HG02588 (cell line): Measurements from ENCODE around the gene CHST3.
"Not testable (repeated sequence)": the region's sequence is repeated elsewhere in the genome, so short reads cannot be mapped to it uniquely, and the experiment has no call there.

Experiments
- ATAC-seq: cut with Tn5 transposase; IDR thresholded peaks from one replicate; pipeline ENCODE4 v1.9.1; 2021; ENCODE audit warnings: mild to moderate bottlenecking, moderate library complexity; ENCODE audit not compliant: unreplicated experiment

CHST3 gene

GRCh38 chr10:71964098-71964742 is at the start of gene CHST3:
Gene CHST3 (plus strand): TSS chr10:71964395. CDS start chr10:72005843, 41,448 bp downstream.
- ATAC-seq, result no peak

- no peak for ATAC-seq
These were observed 47.4 kb upstream of the CHST3 start for GRCh38 chr10:71916827-71917226.

- no peak for ATAC-seq
These were observed 45.2 kb upstream of the CHST3 start for GRCh38 chr10:71918992-71919391.

GRCh38 chr10:71919956-71920539 is 44.1 kb upstream of the CHST3 start:
- not testable (repeated sequence) for ATAC-seq

- no peak for ATAC-seq
These were observed 43.5 kb upstream of the CHST3 start for GRCh38 chr10:71920540-71921323.

- no peak for ATAC-seq
These were observed 42.7 kb upstream of the CHST3 start for GRCh38 chr10:71921324-71922027.

GRCh38 chr10:71923138-71923692 is 41.0 kb upstream of the CHST3 start:
- no peak for ATAC-seq

- no peak for ATAC-seq
These were observed 39.4 kb upstream of the CHST3 start for GRCh38 chr10:71924771-71925170.

GRCh38 chr10:71927159-71927558 is 37.0 kb upstream of the CHST3 start:
- ATAC-seq, result no peak

- ATAC-seq, result no peak
These were observed 36.2 kb upstream of the CHST3 start for GRCh38 chr10:71927776-71928592.

- no peak for ATAC-seq
These were observed 32.9 kb upstream of the CHST3 start for GRCh38 chr10:71931295-71931694.

- no peak for ATAC-seq
These were observed 30.5 kb upstream of the CHST3 start for GRCh38 chr10:71933651-71934050.

- ATAC-seq, result no peak
These were observed 26.0 kb upstream of the CHST3 start for GRCh38 chr10:71938211-71938610.

GRCh38 chr10:71939304-71939703 is 24.9 kb upstream of the CHST3 start:
- no peak for ATAC-seq

GRCh38 chr10:71939861-71940474 is 24.2 kb upstream of the CHST3 start:
- ATAC-seq, result no peak

GRCh38 chr10:71940752-71941151 is 23.4 kb upstream of the CHST3 start:
- no peak for ATAC-seq

GRCh38 chr10:71941318-71941717 is 22.9 kb upstream of the CHST3 start:
- no peak for ATAC-seq

- ATAC-seq, result no peak
These were observed 18.2 kb upstream of the CHST3 start for GRCh38 chr10:71945819-71946474.

- ATAC-seq, result no peak
These were observed 17.5 kb upstream of the CHST3 start for GRCh38 chr10:71946700-71947099.
